Neural cell (in vitro differentiated cells): ENCODE measurements around the gene FGD3. TPM values are rescaled to one million over a fixed set of nuclear protein-coding genes. Genes with fewer than 3 reads are reported as not detected.

ENCODE experiments used
- H2AFZ ChIP-seq: fragments of 200-600, 300-800 bp; sonication (generic), shearing (Covaris generic); 2 replicates; pipeline ENCODE4 v1.6.0; 2014; ENCODE audit warnings: low read depth, mild to moderate bottlenecking, antibody characterized with exemption, low read length, moderate library complexity
- H3F3A ChIP-seq: fragments of 200-600 bp; shearing (Covaris generic); 2 replicates; pipeline ENCODE4 v1.6.1; 2016; ENCODE audit warnings: mild to moderate bottlenecking, moderate library complexity, mixed read lengths, antibody characterized with exemption, low read length; ENCODE audit not compliant: insufficient read depth, poor library complexity, severe bottlenecking
- H3K27ac ChIP-seq: fragments of 200-600, 300-800 bp; sonication (generic), shearing (Covaris generic); 2 replicates; pipeline ENCODE4 v1.5.1; 2014; ENCODE audit warnings: mild to moderate bottlenecking, low read length, moderate library complexity
- H3K27me3 ChIP-seq: fragments of 300-800, 200-600 bp; sonication (generic), shearing (Covaris generic); 2 replicates; pipeline ENCODE4 v1.6.0; 2014; ENCODE audit warnings: mild to moderate bottlenecking, low read depth, low read length, moderate library complexity; ENCODE audit not compliant: insufficient read depth
- H3K36me3 ChIP-seq: fragments of 300-800, 200-600 bp; sonication (generic), shearing (Covaris generic); 2 replicates; pipeline ENCODE4 v1.5.1; 2014; ENCODE audit warnings: mild to moderate bottlenecking, antibody characterized with exemption, low read length, moderate library complexity; ENCODE audit not compliant: insufficient read depth
- H3K4me2 ChIP-seq: fragments of 300-800, 200-600 bp; sonication (generic), shearing (Covaris generic); 2 replicates; pipeline ENCODE4 v1.6.0; 2014; ENCODE audit warnings: mild to moderate bottlenecking, low read length
- H3K4me3 ChIP-seq: fragments of 300-800, 200-600 bp; sonication (generic), shearing (Covaris generic); 2 replicates; pipeline ENCODE4 v1.5.1; 2014; ENCODE audit warnings: mild to moderate bottlenecking, low read length, moderate library complexity
- H3K79me2 ChIP-seq: fragments of 200-600 bp; shearing (Covaris generic); replicated peaks from 2 replicates; pipeline ENCODE4 v1.6.0; 2014; ENCODE audit warnings: mild to moderate bottlenecking, low read length, moderate library complexity; ENCODE audit not compliant: insufficient read depth
- H3K9ac ChIP-seq: fragments of 300-800, 200-600 bp; sonication (generic), shearing (Covaris generic); 2 replicates; pipeline ENCODE4 v1.6.1; 2016; ENCODE audit warnings: mild to moderate bottlenecking, low read length, mixed read lengths
- H3K9me2 ChIP-seq: fragments of 200-600 bp; shearing (Covaris generic); 2 replicates; pipeline ENCODE4 v1.6.1; 2016; ENCODE audit warnings: mild to moderate bottlenecking, low read length, mixed read lengths; ENCODE audit not compliant: insufficient read depth
- H3K9me3 ChIP-seq: fragments of 200-600, 300-800 bp; sonication (generic), shearing (Covaris generic); 2 replicates; pipeline ENCODE4 v1.6.1; 2016; ENCODE audit warnings: mild to moderate bottlenecking, mixed run types, low read length, moderate library complexity, mixed read lengths
- H4K20me1 ChIP-seq: fragments of 200-600 bp; shearing (Covaris generic); 2 replicates; pipeline ENCODE4 v1.6.1; 2016; ENCODE audit warnings: mild to moderate bottlenecking, mixed run types; ENCODE audit not compliant: insufficient read depth
- EP300 ChIP-seq: fragments of 450-650 bp; conservative IDR thresholded peaks from 2 replicates; pipeline ENCODE4 v1.6.1; 2014; ENCODE audit warnings: antibody characterized with exemption, mild to moderate bottlenecking, moderate library complexity; ENCODE audit not compliant: poor library complexity, severe bottlenecking
- EZH2 ChIP-seq: fragments of 200-600, 300-800 bp; shearing (Covaris generic), sonication (generic); IDR thresholded peaks from 2 replicates; pipeline ENCODE4 v1.6.1; 2014; ENCODE audit warnings: antibody characterized with exemption, low read length, borderline replicate concordance, mild to moderate bottlenecking; ENCODE audit not compliant: insufficient read depth, poor library complexity, severe bottlenecking
- MXI1 ChIP-seq: fragments of 450-650 bp; conservative IDR thresholded peaks from 2 replicates; pipeline ENCODE4 v1.6.1; 2014; ENCODE audit warnings: antibody characterized with exemption, mild to moderate bottlenecking; ENCODE audit not compliant: poor library complexity, severe bottlenecking
- POLR2AphosphoS5 ChIP-seq: IDR thresholded peaks from 2 replicates; pipeline ENCODE4 v1.6.1; 2012
- RAD21 ChIP-seq: fragments of 450-650 bp; conservative IDR thresholded peaks from 2 replicates; pipeline ENCODE4 v1.6.1; 2014; ENCODE audit warnings: antibody characterized with exemption, mild to moderate bottlenecking, moderate library complexity
- SMC3 ChIP-seq: fragments of 450-650 bp; conservative IDR thresholded peaks from 2 replicates; pipeline ENCODE4 v1.6.1; 2014; ENCODE audit warnings: antibody characterized with exemption, mild to moderate bottlenecking, moderate library complexity; ENCODE audit not compliant: poor library complexity
- TAF1 ChIP-seq: IDR thresholded peaks from 2 replicates; pipeline ENCODE4 v1.6.1; 2012; ENCODE audit warnings: low read depth
- polyA plus RNA-seq: library from polyadenylated mRNA; depleted of rRNA; stranded (reverse); fragments of >200 nt; gene quantifications from 2 replicates; pipeline ENCODE4 v1.2.3, GENCODE V29; 2014
- TF ChIP-seq, protein P1 (sequence below): IDR thresholded peaks from 2 replicates; pipeline ENCODE4 v1.6.1; 2012; ENCODE audit warnings: borderline replicate concordance
- TF ChIP-seq, protein P2 (sequence below): fragments of 450-650 bp; IDR thresholded peaks from 2 replicates; pipeline ENCODE4 v1.5.1; 2014; ENCODE audit warnings: antibody characterized with exemption, mild to moderate bottlenecking, moderate library complexity; ENCODE audit not compliant: poor library complexity, severe bottlenecking

Gene FGD3
- polyA plus RNA-seq, 1 donor from 2014 or later = 8.3 TPM

DNA sequence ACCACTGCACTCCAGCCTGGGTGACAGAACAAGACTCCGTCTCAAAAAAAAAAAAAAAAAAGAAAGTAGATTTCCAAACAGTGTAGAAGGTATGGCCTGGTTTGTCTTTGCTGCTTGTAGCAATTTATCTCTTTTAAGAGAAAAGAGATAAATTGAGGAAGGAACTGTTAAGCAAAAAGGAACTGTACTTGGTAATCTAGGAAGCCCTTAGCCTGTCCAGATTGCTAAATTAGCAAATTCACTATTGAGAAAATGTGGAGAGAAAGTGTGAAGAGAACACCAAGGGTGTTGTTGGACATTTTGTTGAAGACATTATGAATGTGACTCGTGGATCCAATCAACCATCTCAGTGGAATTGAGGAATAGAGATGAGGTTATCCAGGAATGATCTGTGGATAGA lies 98.2 kb downstream of the FGD3 start:
- H3K27ac ChIP-seq = no peak overlapping the region
- H3K4me2 ChIP-seq = no peak overlapping the region
- H3K79me2 ChIP-seq = no peaks in the 10 kb centered on the region
- no peaks in the 10 kb centered on the region for H4K20me1 ChIP-seq
- no peaks in the 10 kb centered on the region for H3F3A ChIP-seq
- no peaks in the 10 kb centered on the region for H3K27me3 ChIP-seq
- no peak overlapping the region for H3K4me3 ChIP-seq
- H3K9me2 ChIP-seq = no peaks in the 10 kb centered on the region
- no peak overlapping the region for H2AFZ ChIP-seq
- TF ChIP-seq, protein P1, sequence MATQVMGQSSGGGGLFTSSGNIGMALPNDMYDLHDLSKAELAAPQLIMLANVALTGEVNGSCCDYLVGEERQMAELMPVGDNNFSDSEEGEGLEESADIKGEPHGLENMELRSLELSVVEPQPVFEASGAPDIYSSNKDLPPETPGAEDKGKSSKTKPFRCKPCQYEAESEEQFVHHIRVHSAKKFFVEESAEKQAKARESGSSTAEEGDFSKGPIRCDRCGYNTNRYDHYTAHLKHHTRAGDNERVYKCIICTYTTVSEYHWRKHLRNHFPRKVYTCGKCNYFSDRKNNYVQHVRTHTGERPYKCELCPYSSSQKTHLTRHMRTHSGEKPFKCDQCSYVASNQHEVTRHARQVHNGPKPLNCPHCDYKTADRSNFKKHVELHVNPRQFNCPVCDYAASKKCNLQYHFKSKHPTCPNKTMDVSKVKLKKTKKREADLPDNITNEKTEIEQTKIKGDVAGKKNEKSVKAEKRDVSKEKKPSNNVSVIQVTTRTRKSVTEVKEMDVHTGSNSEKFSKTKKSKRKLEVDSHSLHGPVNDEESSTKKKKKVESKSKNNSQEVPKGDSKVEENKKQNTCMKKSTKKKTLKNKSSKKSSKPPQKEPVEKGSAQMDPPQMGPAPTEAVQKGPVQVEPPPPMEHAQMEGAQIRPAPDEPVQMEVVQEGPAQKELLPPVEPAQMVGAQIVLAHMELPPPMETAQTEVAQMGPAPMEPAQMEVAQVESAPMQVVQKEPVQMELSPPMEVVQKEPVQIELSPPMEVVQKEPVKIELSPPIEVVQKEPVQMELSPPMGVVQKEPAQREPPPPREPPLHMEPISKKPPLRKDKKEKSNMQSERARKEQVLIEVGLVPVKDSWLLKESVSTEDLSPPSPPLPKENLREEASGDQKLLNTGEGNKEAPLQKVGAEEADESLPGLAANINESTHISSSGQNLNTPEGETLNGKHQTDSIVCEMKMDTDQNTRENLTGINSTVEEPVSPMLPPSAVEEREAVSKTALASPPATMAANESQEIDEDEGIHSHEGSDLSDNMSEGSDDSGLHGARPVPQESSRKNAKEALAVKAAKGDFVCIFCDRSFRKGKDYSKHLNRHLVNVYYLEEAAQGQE = no peak
- TF ChIP-seq EP300 (no peak), POLR2AphosphoS5 (no peak)
- no peaks in the 10 kb centered on the region for H3K9me3 ChIP-seq
- H3K36me3 ChIP-seq = no peaks in the 10 kb centered on the region
- H3K9ac ChIP-seq = no peak overlapping the region

DNA sequence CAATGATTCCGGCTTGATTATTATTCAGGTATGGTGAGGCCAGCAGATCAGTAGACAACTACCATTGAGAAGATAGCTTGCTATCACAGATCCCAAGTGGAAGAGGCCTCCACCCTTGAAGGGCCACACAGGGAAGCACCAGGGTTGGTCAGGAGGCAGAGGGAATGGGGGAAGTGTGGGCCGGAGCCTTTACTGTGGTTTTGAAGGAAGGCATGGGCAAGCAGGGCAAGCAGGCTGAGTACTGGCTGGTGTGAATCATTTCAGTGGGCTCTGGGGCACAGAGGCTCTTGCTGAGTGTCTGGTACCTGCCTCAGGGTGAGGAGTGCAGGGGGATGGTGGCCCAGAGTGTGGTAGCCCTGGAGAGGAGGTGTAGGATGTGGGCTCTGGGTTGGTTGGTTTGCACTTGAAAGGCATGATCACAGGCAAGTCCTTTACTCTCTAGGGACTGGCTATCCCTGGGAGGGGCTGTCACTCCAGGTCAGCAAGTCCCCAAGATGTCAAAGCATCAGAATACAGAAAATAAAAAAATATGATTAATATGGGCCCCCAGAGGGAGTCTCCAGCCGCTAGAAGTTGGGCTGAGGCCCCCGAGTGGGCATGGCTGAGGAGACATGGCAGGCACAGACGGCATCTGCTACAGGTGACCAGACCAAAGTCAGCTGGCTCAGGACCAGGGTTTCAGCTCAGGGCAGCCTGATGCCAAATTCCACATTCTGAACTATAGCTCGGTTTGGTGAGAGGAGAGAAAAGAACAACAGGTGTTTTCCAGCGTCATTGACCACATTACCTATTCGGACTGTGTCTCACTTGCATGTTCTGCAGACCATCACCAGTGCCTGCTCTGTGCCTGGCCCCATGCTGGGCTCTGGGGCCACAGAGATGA lies 101.5 kb downstream of the FGD3 start:
- Histone ChIP-seq H3K36me3 (no peaks in the 10 kb centered on the region), H3K4me2 (no peak overlapping the region), H3K27ac (no peak overlapping the region), H3K27me3 (no peaks in the 10 kb centered on the region), H3K4me3 (no peak overlapping the region), H3K9me3 (no peaks in the 10 kb centered on the region), H2AFZ (no peak overlapping the region), H3F3A (no peaks in the 10 kb centered on the region), H4K20me1 (no peaks in the 10 kb centered on the region), H3K9me2 (no peaks in the 10 kb centered on the region), H3K79me2 (no peaks in the 10 kb centered on the region), H3K9ac (no peak overlapping the region)
- TF ChIP-seq EZH2 (no peak), TAF1 (no peak), MXI1 (no peak), RAD21 (no peak), EP300 (no peak), SMC3 (no peak), POLR2AphosphoS5 (no peak)
- TF ChIP-seq, protein P1 = no peak
- TF ChIP-seq, protein P2, sequence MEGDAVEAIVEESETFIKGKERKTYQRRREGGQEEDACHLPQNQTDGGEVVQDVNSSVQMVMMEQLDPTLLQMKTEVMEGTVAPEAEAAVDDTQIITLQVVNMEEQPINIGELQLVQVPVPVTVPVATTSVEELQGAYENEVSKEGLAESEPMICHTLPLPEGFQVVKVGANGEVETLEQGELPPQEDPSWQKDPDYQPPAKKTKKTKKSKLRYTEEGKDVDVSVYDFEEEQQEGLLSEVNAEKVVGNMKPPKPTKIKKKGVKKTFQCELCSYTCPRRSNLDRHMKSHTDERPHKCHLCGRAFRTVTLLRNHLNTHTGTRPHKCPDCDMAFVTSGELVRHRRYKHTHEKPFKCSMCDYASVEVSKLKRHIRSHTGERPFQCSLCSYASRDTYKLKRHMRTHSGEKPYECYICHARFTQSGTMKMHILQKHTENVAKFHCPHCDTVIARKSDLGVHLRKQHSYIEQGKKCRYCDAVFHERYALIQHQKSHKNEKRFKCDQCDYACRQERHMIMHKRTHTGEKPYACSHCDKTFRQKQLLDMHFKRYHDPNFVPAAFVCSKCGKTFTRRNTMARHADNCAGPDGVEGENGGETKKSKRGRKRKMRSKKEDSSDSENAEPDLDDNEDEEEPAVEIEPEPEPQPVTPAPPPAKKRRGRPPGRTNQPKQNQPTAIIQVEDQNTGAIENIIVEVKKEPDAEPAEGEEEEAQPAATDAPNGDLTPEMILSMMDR = no peak
